Measurements from ENCODE around the gene MLPH.

GRCh38 chr2:237494066-237494465, 7.0 kb downstream of the MLPH start:
- TF ChIP-seq ZNF549 (CRISPR knock-in tag; IDR thresholded peaks at IDR 0.05) (no peak), ELF4 (CRISPR knock-in tag; IDR thresholded peaks at IDR 0.05; ENCODE audit: borderline replicate concordance) (no peak), BRCA1 (CRISPR knock-in tag; IDR thresholded peaks at IDR 0.05) (no peak), CTCF (CRISPR knock-in tag; IDR thresholded peaks at IDR 0.05) (no peak), POLR2AphosphoS5 (IDR thresholded peaks at IDR 0.05; ENCODE audit: low read depth, low read length) (no peak), E2F1 (CRISPR knock-in tag; IDR thresholded peaks at IDR 0.05) (no peak)
